ENCODE data around the gene SLC9A9.

SLC9A9 gene

GRCh38 chr3:143510601-143511000 lies 337.7 kb downstream of the SLC9A9 start:
- no peak for DNase-seq (ENCODE audit: low read depth in 2 of 2)

DNA sequence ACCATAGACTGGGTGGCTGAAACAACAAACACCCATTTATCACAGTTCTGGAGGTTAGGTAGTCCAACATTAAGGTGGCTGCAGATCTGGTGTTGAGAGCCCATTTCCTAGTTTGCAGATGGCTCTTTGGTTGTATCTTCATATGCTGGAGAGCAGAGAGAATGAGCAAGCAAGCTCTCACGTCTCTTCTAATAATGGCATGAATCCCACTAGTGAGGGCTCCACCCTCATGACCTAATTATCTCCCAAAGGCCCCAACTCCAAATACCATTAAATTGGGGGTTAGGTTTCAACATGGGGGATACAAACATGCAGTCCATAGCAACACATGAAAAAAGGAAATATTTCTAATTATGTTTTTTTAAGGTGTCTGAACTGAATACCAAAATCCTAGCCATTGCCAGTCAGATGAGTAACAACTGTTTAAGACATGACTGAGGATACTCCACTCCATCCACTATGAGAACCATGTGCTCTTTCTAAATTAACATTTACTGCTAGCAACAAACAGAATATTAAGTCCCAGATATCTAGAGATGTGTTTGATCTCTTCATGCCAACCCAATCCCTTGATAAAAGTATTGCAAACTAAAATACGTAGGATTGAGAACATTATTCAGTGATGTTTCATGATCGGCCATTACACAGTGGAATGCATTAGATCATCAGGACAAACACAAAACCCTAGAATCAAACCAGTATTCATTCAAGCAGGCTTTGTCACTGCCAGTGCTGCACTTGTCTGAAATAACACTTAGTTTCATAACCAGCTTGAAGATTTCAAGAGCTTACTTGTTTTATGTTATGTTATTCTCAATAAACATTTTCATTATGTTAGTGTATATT lies 340.3 kb downstream of the SLC9A9 start:
- peak; percentile 27 to 30 for DNase-seq (ENCODE audit: low read depth in 2 of 2)

- DNase-seq (ENCODE audit: low read depth in 2 of 2), result no peak
Observed at GRCh38 chr3:143506190-143506589, 342.1 kb downstream of the SLC9A9 start.

- no peak for DNase-seq (ENCODE audit: low read depth in 2 of 2)
Observed at GRCh38 chr3:143503325-143503885, 344.9 kb downstream of the SLC9A9 start.

- DNase-seq (ENCODE audit: low read depth in 2 of 2), result no peak
Observed at GRCh38 chr3:143502081-143502480, 346.2 kb downstream of the SLC9A9 start.

DNA sequence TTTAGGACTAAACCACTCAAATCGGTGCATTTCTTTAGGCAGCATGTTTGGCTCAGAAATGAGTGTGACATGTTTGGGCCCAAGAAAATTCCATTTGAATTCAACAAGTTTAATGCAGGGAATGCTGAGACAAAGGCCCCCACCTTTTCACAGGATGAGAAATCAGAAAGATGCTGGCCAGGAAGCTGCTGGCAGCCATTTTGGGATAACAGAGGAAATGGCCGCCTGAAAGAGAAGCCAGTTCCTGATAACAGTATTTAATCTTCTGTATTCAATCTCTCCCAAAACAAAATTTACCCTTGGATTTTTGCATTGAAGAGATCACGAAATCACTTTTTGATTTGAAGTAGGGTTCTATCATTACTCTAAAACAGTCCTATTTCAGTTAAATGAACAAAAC lies 350.9 kb downstream of the SLC9A9 start:
- DNase-seq (ENCODE audit: low read depth in 2 of 2), result no peak

GRCh38 chr3:143496191-143496590 lies 352.1 kb downstream of the SLC9A9 start:
- DNase-seq (ENCODE audit: low read depth in 2 of 2), result no peak

DNA sequence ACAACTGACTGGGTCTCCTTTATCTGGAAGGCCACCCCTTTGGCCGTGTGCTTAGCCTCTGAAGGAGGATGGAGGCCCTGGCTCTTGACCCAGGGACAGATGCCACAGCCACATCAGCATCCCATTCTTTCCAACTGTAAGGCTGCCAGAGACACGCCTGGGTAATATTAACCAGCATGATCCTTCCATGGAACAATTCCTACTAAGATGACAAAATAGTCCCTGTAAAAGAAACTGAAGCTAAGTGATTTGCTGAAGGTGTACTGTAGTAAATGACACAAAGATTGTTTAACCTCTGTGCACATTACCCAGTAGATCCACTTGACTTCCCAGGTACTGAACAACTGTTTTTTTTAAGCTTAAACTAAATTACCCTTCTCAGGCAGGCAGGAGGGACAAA lies 352.7 kb downstream of the SLC9A9 start:
- DNase-seq (ENCODE audit: low read depth in 2 of 2), result no peak

DNA sequence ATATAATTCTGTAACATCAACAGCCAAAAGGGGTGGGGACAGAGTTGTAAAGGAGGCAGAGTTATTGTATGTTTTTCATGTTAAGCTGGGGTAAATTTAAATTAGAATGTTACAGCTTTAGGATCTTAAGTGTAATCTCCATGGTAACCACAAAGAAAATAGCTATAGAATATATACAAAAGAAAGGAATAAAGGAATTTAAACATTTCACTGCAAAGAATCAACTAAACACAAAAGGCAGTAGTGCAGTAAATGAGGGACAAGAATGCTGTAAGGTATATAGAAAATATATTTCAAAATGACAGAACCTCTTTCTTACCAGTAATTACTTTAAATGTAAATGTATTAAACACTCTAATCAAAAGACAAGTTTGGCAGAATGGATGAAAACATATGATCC lies 361.7 kb downstream of the SLC9A9 start:
- no peak for DNase-seq (ENCODE audit: low read depth in 2 of 2)

DNA sequence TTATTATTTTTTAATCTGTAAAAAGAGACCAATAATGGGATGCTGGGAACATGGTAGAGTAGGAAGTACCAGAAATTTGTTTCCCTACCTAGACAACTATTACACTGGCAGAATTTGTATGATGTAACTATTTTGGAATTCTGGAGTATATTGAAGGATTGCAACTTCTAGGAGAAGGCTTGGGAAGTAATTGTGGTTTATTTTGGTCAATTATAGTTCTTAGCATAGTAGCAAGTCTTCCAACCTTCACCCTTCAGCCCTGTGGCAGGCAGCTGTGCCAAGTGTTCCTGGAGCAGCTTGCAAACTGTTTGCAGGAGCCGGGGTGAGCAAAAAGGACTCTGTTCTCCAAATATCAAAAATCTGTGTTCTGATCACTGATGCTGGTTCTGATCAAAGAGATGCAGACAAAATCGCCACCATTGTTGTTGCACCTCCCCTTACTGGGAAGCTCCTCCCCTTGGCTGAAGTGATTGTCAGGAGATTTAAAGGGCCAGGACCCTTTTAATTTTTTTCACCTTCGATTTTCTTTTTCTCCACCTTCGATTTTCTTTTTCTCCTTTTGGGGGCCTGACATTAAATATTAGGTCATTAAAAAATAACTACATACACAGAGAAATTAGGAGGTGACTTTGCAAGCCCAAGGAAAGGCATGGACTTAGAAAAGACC lies 363.3 kb downstream of the SLC9A9 start:
- DNase-seq (ENCODE audit: low read depth in 2 of 2), result no peak

DNA sequence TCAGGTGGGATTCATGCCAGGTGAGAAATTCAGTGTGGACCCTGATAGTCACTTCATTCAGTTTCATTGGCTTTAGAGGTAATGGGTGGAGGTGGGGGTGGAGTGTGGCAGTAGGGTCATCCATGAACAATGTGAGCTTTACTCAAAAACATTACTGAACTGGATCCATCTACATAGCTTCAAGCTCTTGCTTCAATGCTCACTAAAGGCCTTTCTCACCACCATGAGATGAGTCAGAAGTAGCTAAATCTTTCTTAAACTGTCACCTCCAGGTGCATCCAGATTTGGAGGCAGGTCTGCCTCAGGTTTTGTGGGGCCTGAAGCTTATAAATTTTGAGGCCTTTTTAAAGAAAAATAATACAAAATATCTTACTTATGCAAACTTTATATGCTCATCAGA lies 365.1 kb downstream of the SLC9A9 start:
- no peak for DNase-seq (ENCODE audit: low read depth in 2 of 2)

- DNase-seq (ENCODE audit: low read depth in 2 of 2), result peak in 1 of 2 experiments; percentile 20
Observed at GRCh38 chr3:143482106-143483088, 365.9 kb downstream of the SLC9A9 start.

DNA sequence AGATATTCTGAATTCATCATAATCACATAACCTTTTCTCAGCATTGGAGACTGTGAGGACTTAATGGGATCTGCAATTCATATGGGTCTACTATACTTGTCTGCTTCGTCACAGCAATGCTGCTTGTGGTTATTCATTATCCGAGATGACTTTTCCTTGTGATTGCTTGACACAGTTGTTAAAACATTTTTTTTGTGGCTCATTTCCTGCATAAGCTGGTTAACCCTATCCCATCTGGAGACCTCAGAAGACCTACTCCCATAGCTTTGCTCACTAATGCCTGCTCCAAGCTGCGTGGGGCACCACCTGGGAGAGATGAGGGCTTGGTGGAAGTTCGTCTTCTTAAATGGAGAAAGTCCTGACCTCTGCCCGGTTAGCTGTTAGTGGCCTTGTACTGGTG lies 367.9 kb downstream of the SLC9A9 start:
- DNase-seq (ENCODE audit: low read depth in 2 of 2), result peak; percentile 26 to 27

DNA sequence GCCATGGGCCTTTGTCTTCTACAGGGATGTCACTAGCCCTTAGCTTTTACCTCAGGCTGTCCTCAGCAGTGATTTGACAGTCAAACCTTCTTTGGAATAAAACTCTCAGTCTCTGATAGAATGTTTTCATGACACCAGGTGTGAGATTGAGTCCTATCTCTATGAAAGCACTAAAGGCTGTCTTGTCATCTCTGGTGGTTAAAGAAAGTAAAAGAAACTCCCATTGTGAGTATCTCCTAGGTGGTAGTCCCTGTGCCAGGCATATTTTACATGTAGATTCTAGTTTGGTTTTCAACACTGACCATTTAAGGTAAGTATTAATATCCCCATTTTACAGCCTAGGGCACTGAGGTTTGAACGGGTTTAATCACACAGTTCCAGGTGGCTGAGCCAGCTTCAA lies 368.5 kb downstream of the SLC9A9 start:
- no peak for DNase-seq (ENCODE audit: low read depth in 2 of 2)

- no peak for DNase-seq (ENCODE audit: low read depth in 2 of 2)
Observed at GRCh38 chr3:143478115-143478693, 370.1 kb downstream of the SLC9A9 start.

- no peak for DNase-seq (ENCODE audit: low read depth in 2 of 2)
Observed at GRCh38 chr3:143476965-143477640, 371.2 kb downstream of the SLC9A9 start.

GRCh38 chr3:143475981-143476380 lies 372.3 kb downstream of the SLC9A9 start:
- no peak for DNase-seq (ENCODE audit: low read depth in 2 of 2)

DNA sequence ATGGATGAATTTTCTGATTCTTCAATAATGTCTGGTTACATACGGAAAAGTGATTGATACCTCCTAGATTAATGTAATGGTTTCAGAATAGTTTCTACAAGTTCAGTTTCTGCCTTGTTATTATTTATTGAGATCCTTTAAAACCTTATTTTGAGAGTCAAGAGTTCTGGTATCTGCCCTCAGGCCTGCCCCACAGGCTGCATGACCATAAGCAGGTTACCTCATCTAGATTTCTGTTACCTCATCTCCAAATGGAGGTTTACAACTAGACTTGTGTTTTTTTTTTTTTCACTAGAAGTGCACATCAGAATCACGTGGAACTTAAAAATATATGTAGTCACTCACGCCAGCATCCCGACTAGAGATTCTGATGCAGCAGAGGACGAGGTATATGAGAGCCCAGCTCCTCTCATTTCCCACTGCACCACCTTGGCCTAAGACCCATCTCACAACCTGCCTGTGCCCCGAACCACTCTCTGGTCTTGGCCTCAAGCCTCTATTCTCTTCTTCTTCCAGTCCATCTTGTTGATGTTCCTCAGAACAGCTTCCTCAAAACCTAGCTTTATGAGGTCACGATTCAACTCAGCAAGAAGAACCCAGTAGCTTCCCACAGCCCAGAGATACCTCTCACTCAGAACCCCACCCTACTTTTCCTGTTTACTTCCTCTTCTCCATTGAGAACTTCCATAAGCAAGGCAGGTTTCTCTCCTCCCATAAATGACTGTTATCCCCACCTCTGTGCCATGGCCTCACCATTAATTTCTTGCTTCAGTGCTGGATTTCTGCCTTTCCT lies 375.3 kb downstream of the SLC9A9 start:
- DNase-seq (ENCODE audit: low read depth in 2 of 2), result no peak

GRCh38 chr3:143471705-143472104 lies 376.6 kb downstream of the SLC9A9 start:
- DNase-seq (ENCODE audit: low read depth in 2 of 2), result no peak

GRCh38 chr3:143469159-143469558 lies 379.1 kb downstream of the SLC9A9 start:
- DNase-seq (ENCODE audit: low read depth in 2 of 2), result no peak

Data from fibroblast of skin of left quadriceps (primary cell).